ENCODE measurements around the gene TTBK2. TPM values are rescaled to one million over a fixed set of nuclear protein-coding genes. Genes with fewer than 3 reads are reported as not detected.

TTBK2 gene
- total RNA-seq, 1 experiment from 2014 or later = 18.6 TPM

DNA sequence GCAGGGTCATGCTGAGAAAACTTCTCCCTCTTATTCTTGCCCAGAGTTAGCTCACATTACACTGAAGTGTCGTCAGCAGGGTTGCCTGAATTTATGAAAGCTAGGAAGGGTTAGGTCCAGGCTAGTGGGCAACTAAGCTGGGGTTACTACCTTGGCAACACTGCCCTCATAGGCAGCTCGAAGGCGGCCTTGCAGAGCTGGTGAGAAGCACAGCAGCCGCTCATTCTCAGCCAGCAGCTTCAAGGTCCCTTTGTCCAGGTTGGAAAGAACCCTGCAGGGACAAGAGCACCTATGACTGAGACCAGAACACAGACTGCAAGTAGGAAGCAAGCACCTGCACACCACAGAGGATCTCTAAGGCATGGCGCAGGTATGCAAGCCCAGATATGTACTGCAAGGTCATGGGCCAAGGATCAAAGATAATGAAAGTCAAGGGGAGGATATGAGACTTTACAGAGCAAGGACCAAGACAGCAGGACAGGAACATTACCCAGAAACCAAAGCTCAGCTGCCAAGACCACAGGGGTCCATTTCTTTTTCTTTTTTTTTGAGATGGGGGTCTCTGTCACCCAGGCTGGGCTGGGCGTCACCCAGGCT is 186.4 kb downstream of the TTBK2 start:
- ChIA-PET POLR2A (no interaction called here), CTCF (interaction anchor here (0.7 to 2.6 kb wide), 3 partner anchors 12 to 192 kb away, joined by 3 to 7 read pairs (median 3); no protein-coding TSS in a partner anchor)
- Mint-ChIP-seq H3K4me3 (no peak overlapping the region), H3K27ac (no peak overlapping the region), H3K27me3 (ENCODE audit: low read depth) (no peaks in the 10 kb centered on the region), H3K4me1 (peaks cover 12% of the 10 kb centered on the region), H3K36me3 (peaks cover 35% of the 10 kb centered on the region), H3K9me3 (no peaks in the 10 kb centered on the region)
- DNase-seq (ENCODE audit: low spot score) = no peak
- no peak for ATAC-seq
- TF ChIP-seq, protein P1, sequence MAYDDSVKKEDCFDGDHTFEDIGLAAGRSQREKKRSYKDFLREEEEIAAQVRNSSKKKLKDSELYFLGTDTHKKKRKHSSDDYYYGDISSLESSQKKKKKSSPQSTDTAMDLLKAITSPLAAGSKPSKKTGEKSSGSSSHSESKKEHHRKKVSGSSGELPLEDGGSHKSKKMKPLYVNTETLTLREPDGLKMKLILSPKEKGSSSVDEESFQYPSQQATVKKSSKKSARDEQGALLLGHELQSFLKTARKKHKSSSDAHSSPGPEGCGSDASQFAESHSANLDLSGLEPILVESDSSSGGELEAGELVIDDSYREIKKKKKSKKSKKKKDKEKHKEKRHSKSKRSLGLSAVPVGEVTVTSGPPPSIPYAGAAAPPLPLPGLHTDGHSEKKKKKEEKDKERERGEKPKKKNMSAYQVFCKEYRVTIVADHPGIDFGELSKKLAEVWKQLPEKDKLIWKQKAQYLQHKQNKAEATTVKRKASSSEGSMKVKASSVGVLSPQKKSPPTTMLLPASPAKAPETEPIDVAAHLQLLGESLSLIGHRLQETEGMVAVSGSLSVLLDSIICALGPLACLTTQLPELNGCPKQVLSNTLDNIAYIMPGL (CRISPR knock-in tag; IDR thresholded peaks at IDR 0.05) = no peak
- TF ChIP-seq SMAD3 (CRISPR knock-in tag; IDR thresholded peaks at IDR 0.05; ENCODE audit: borderline replicate concordance) (no peak), FOXK1 (CRISPR knock-in tag; IDR thresholded peaks at IDR 0.05) (no peak), NR1H2 (CRISPR knock-in tag; IDR thresholded peaks at IDR 0.05) (no peak), PRRX2 (CRISPR knock-in tag; IDR thresholded peaks at IDR 0.05) (no peak), ZNF317 (CRISPR knock-in tag; IDR thresholded peaks at IDR 0.05; ENCODE audit: borderline replicate concordance, low read depth) (no peak), SOX15 (CRISPR knock-in tag; IDR thresholded peaks at IDR 0.05) (no peak)
- TF ChIP-seq, protein P2, sequence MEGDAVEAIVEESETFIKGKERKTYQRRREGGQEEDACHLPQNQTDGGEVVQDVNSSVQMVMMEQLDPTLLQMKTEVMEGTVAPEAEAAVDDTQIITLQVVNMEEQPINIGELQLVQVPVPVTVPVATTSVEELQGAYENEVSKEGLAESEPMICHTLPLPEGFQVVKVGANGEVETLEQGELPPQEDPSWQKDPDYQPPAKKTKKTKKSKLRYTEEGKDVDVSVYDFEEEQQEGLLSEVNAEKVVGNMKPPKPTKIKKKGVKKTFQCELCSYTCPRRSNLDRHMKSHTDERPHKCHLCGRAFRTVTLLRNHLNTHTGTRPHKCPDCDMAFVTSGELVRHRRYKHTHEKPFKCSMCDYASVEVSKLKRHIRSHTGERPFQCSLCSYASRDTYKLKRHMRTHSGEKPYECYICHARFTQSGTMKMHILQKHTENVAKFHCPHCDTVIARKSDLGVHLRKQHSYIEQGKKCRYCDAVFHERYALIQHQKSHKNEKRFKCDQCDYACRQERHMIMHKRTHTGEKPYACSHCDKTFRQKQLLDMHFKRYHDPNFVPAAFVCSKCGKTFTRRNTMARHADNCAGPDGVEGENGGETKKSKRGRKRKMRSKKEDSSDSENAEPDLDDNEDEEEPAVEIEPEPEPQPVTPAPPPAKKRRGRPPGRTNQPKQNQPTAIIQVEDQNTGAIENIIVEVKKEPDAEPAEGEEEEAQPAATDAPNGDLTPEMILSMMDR (IDR thresholded peaks at IDR 0.05) = no peak
- TF ChIP-seq, protein P3, sequence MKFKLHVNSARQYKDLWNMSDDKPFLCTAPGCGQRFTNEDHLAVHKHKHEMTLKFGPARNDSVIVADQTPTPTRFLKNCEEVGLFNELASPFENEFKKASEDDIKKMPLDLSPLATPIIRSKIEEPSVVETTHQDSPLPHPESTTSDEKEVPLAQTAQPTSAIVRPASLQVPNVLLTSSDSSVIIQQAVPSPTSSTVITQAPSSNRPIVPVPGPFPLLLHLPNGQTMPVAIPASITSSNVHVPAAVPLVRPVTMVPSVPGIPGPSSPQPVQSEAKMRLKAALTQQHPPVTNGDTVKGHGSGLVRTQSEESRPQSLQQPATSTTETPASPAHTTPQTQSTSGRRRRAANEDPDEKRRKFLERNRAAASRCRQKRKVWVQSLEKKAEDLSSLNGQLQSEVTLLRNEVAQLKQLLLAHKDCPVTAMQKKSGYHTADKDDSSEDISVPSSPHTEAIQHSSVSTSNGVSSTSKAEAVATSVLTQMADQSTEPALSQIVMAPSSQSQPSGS (CRISPR knock-in tag; IDR thresholded peaks at IDR 0.05; ENCODE audit: borderline replicate concordance, low read depth) = no peak
- TF ChIP-seq, protein P4, sequence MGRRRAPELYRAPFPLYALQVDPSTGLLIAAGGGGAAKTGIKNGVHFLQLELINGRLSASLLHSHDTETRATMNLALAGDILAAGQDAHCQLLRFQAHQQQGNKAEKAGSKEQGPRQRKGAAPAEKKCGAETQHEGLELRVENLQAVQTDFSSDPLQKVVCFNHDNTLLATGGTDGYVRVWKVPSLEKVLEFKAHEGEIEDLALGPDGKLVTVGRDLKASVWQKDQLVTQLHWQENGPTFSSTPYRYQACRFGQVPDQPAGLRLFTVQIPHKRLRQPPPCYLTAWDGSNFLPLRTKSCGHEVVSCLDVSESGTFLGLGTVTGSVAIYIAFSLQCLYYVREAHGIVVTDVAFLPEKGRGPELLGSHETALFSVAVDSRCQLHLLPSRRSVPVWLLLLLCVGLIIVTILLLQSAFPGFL (CRISPR knock-in tag; IDR thresholded peaks at IDR 0.05; ENCODE audit: borderline replicate concordance) = no peak
- TF ChIP-seq, protein P5, sequence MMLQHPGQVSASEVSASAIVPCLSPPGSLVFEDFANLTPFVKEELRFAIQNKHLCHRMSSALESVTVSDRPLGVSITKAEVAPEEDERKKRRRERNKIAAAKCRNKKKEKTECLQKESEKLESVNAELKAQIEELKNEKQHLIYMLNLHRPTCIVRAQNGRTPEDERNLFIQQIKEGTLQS (CRISPR knock-in tag; conservative IDR thresholded peaks at IDR 0.05) = no peak
- TF ChIP-seq, protein P6, sequence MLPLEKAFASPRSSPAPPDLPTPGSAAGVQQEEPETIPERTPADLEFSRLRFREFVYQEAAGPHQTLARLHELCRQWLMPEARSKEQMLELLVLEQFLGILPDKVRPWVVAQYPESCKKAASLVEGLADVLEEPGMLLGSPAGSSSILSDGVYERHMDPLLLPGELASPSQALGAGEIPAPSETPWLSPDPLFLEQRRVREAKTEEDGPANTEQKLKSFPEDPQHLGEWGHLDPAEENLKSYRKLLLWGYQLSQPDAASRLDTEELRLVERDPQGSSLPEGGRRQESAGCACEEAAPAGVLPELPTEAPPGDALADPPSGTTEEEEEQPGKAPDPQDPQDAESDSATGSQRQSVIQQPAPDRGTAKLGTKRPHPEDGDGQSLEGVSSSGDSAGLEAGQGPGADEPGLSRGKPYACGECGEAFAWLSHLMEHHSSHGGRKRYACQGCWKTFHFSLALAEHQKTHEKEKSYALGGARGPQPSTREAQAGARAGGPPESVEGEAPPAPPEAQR (CRISPR knock-in tag; IDR thresholded peaks at IDR 0.05) = no peak
- TF ChIP-seq, protein P7, sequence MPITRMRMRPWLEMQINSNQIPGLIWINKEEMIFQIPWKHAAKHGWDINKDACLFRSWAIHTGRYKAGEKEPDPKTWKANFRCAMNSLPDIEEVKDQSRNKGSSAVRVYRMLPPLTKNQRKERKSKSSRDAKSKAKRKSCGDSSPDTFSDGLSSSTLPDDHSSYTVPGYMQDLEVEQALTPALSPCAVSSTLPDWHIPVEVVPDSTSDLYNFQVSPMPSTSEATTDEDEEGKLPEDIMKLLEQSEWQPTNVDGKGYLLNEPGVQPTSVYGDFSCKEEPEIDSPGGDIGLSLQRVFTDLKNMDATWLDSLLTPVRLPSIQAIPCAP (CRISPR knock-in tag; IDR thresholded peaks at IDR 0.05) = no peak
- TF ChIP-seq, protein P8, sequence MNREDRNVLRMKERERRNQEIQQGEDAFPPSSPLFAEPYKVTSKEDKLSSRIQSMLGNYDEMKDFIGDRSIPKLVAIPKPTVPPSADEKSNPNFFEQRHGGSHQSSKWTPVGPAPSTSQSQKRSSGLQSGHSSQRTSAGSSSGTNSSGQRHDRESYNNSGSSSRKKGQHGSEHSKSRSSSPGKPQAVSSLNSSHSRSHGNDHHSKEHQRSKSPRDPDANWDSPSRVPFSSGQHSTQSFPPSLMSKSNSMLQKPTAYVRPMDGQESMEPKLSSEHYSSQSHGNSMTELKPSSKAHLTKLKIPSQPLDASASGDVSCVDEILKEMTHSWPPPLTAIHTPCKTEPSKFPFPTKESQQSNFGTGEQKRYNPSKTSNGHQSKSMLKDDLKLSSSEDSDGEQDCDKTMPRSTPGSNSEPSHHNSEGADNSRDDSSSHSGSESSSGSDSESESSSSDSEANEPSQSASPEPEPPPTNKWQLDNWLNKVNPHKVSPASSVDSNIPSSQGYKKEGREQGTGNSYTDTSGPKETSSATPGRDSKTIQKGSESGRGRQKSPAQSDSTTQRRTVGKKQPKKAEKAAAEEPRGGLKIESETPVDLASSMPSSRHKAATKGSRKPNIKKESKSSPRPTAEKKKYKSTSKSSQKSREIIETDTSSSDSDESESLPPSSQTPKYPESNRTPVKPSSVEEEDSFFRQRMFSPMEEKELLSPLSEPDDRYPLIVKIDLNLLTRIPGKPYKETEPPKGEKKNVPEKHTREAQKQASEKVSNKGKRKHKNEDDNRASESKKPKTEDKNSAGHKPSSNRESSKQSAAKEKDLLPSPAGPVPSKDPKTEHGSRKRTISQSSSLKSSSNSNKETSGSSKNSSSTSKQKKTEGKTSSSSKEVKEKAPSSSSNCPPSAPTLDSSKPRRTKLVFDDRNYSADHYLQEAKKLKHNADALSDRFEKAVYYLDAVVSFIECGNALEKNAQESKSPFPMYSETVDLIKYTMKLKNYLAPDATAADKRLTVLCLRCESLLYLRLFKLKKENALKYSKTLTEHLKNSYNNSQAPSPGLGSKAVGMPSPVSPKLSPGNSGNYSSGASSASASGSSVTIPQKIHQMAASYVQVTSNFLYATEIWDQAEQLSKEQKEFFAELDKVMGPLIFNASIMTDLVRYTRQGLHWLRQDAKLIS (CRISPR knock-in tag; IDR thresholded peaks at IDR 0.05; ENCODE audit: borderline replicate concordance) = no peak

Data from WTC11 (cell line).